SH-SY5Y (cell line): ENCODE results near the gene C16orf74.

Experiments used
- GATA2 ChIP-seq: IDR thresholded peaks from 2 replicates; pipeline ENCODE4 v1.6.1; 2011; ENCODE audit warnings: mild to moderate bottlenecking, low read depth, low read length
- GATA3 ChIP-seq: IDR thresholded peaks from 2 replicates; pipeline ENCODE4 v1.6.1; 2011; ENCODE audit warnings: low read depth, mild to moderate bottlenecking, low read length, moderate library complexity

GRCh38 chr16:85753976-85754375 is 3.1 kb upstream of the C16orf74 start:
- TF ChIP-seq GATA3, result no peak
- TF ChIP-seq GATA2, result no peak
